GM23248 (cell line): Measurements from ENCODE around the gene GMPR. TPM values are rescaled to one million over a fixed set of nuclear protein-coding genes. Genes with fewer than 3 reads are reported as not detected.

Source experiments
- DNase-seq: peaks from one replicate; pipeline ENCODE4 v3.0.0-alpha.2; 2015
- H2AFZ ChIP-seq: fragments of 200-600 bp; sonication (generic); 2 replicates; pipeline ENCODE4 v1.6.1; 2016; ENCODE audit warnings: antibody characterized with exemption
- H3F3A ChIP-seq: fragments of 200-600 bp; sonication (generic); 2 replicates; pipeline ENCODE4 v1.6.1; 2016; ENCODE audit warnings: mild to moderate bottlenecking, antibody characterized with exemption, mixed run types; ENCODE audit not compliant: insufficient read depth
- H3K27ac ChIP-seq: fragments of 200-600 bp; sonication (generic); 2 replicates; pipeline ENCODE4 v1.5.1; 2016; ENCODE audit warnings: mild to moderate bottlenecking
- H3K27me3 ChIP-seq: fragments of 200-600 bp; sonication (generic); replicated peaks from 2 replicates; pipeline ENCODE4 v1.6.1; 2016; ENCODE audit warnings: mild to moderate bottlenecking; ENCODE audit not compliant: insufficient read depth
- H3K36me3 ChIP-seq: fragments of 200-600 bp; sonication (generic); 2 replicates; pipeline ENCODE4 v1.6.1; 2016; ENCODE audit warnings: low read depth, mild to moderate bottlenecking
- H3K4me1 ChIP-seq: fragments of 200-600 bp; sonication (generic); 2 replicates; pipeline ENCODE4 v1.6.1; 2016; ENCODE audit warnings: mild to moderate bottlenecking; ENCODE audit not compliant: insufficient read depth
- H3K4me2 ChIP-seq: fragments of 200-600 bp; sonication (generic); one replicate; pipeline ENCODE4 v1.6.1; 2016; ENCODE audit warnings: mild to moderate bottlenecking; ENCODE audit not compliant: unreplicated experiment
- H3K4me3 ChIP-seq: fragments of 200-600 bp; sonication (generic); 2 replicates; pipeline ENCODE4 v1.5.1; 2016; ENCODE audit warnings: mild to moderate bottlenecking
- H3K79me2 ChIP-seq: fragments of 200-600 bp; sonication (generic); 2 replicates; pipeline ENCODE4 v1.6.1; 2016; ENCODE audit warnings: mild to moderate bottlenecking; ENCODE audit not compliant: insufficient read depth
- H3K9ac ChIP-seq: fragments of 200-600 bp; sonication (generic); 2 replicates; pipeline ENCODE4 v1.6.1; 2016; ENCODE audit warnings: mild to moderate bottlenecking
- H3K9me2 ChIP-seq: fragments of 200-600 bp; sonication (generic); 2 replicates; pipeline ENCODE4 v1.6.1; 2016; ENCODE audit warnings: mixed run types, mild to moderate bottlenecking, moderate library complexity; ENCODE audit not compliant: insufficient read depth
- H3K9me3 ChIP-seq: fragments of 200-600 bp; sonication (generic); one replicate; pipeline ENCODE4 v1.6.1; 2017; ENCODE audit warnings: low read depth
- H4K20me1 ChIP-seq: fragments of 200-600 bp; sonication (generic); 2 replicates; pipeline ENCODE4 v1.6.0; 2016; ENCODE audit not compliant: insufficient read depth
- EZH2 ChIP-seq: fragments of 200-600 bp; sonication (generic); IDR thresholded peaks from 2 replicates; pipeline ENCODE4 v1.6.1; 2018; ENCODE audit warnings: antibody characterized with exemption, mild to moderate bottlenecking; ENCODE audit not compliant: insufficient read depth, poor library complexity, severe bottlenecking
- EZH2phosphoT487 ChIP-seq: fragments of 200-600 bp; sonication (generic); IDR thresholded peaks from 2 replicates; pipeline ENCODE4 v1.6.1; 2018; ENCODE audit warnings: antibody characterized with exemption, moderate library complexity, mild to moderate bottlenecking, low read depth; ENCODE audit not compliant: insufficient read depth
- WGBS, 2 experiments: methylation state at CpG; one replicate each; pipeline ENCODE4 v1.1.6; 2015 to 2017; ENCODE audit warnings: low lambda C conversion rate in 2 of 2, low coverage in 1 of 2; ENCODE audit errors: missing lambda C conversion rate in 2 of 2; 5-methylcytosine and 5-hydroxymethylcytosine counted together
- in situ Hi-C: fragments of 300-500 bp; cut with MboI; formaldehyde crosslinking; loops from 2 replicates; pipeline ENCODE4 v1.15.0; 2020
- polyA plus RNA-seq: library from polyadenylated mRNA; unstranded; fragments of >200 nt; fragmentation: Nextera tagmentation; extraction: Ambion mirVana; gene quantifications from 2 replicates; pipeline ENCODE4 v1.2.1, GENCODE V29; 2016
- total RNA-seq: library from RNA; depleted of rRNA; stranded (reverse); fragments of >200 nt; shearing (Covaris generic); gene quantifications from 2 replicates; pipeline ENCODE4 v1.2.3, GENCODE V29; 2014

The GMPR gene
- total and polyA plus RNA-seq, 2 experiments from 2014 or later: 2.2 to 2.3 TPM

DNA sequence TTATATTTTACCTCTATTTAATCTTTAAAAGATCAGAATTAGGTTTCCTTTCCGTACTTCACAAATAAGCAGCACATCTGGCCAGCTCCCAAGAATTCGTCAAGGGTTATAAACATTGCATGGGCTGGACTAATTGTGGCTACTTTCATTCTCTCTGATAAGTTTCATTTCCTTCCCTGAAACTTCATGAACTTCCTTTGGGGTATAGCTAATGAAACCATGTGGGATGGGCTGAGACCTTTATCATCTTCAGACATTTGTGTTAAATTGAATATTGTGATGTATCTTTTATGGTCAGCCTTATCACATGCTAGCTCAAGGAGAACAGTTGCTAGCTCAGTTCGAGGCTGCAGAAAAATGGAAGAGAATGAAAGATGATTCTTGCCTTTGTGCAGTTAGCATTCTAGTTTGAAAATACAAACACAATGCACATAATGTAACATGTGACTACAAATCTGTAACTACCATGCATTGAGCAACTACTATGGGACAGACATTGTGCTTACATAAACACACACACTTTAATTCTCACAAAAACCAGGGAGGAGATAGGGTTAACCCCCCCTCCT is 1.7 kb upstream of the GMPR start:
- H3K4me2 ChIP-seq: peak overlapping the region; percentile 89
- H2AFZ ChIP-seq: peak overlapping the region; percentile 68
- in situ Hi-C loops: no loop called here
- DNase-seq: peak; percentile 68
- no peaks in the 10 kb centered on the region for H3K27me3 ChIP-seq
- no peaks in the 10 kb centered on the region for H3K4me1 ChIP-seq
- 0 out of 2 replicates have a peak overlapping the region, but pooled peaks have one; percentile 7 for H3K27ac ChIP-seq
- TF ChIP-seq EZH2phosphoT487 (no peak), EZH2 (no peak)
- 0 to 4% methylated on average over 3 of the region's 3 CpGs for WGBS, 2 experiments
- 0 out of 2 replicates have a peak overlapping the region, but pooled peaks have one; percentile 28 for H3K9ac ChIP-seq
- no peaks in the 10 kb centered on the region for H3K9me2 ChIP-seq
- H3K79me2 ChIP-seq: no peaks in the 10 kb centered on the region
- H3K4me3 ChIP-seq: peak overlapping the region; percentile 56
- H3K36me3 ChIP-seq: no peaks in the 10 kb centered on the region
- no peaks in the 10 kb centered on the region for H3K9me3 ChIP-seq
- H4K20me1 ChIP-seq: no peaks in the 10 kb centered on the region
- peaks cover 13% of the 10 kb centered on the region; the same call in 1 of the 2 replicates for H3F3A ChIP-seq

DNA sequence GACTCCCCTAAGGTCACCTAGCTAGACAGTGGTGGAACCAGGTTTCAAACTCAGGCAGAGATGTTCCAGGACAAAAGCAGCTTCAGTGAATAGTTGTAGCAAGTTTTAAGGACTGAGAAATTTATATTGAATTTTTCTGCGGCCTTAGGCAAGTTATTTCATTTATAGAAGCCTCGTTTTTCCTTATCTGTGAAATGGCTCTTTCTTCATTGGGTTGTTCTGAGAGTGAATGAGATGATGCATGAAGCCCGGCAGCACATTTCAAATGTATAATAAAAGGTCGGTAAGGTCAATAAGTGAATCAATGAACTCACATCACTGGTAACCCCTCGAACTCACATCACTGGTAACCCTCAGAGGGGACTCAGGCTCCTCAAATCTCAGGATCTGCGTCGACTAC is 1.1 kb upstream of the GMPR start:
- no peak overlapping the region for H2AFZ ChIP-seq
- H3K9me3 ChIP-seq: no peaks in the 10 kb centered on the region
- no peaks in the 10 kb centered on the region for H3K36me3 ChIP-seq
- H3K9me2 ChIP-seq: no peaks in the 10 kb centered on the region
- H3K27me3 ChIP-seq: no peaks in the 10 kb centered on the region
- DNase-seq: no peak
- no peaks in the 10 kb centered on the region for H3K4me1 ChIP-seq
- H4K20me1 ChIP-seq: no peaks in the 10 kb centered on the region
- TF ChIP-seq EZH2 (no peak), EZH2phosphoT487 (no peak)
- 95 to 96% methylated on average over 7 of the region's 7 CpGs for WGBS, 2 experiments
- H3K9ac ChIP-seq: no peak overlapping the region
- H3K4me3 ChIP-seq: peak overlapping the region; percentile 56; the same call in 1 of the 2 replicates
- H3K79me2 ChIP-seq: no peaks in the 10 kb centered on the region
- H3K4me2 ChIP-seq: peak overlapping the region; percentile 89
- H3F3A ChIP-seq: peaks cover 13% of the 10 kb centered on the region; the same call in 1 of the 2 replicates
- in situ Hi-C loops: no loop called here
- H3K27ac ChIP-seq: no peak overlapping the region

DNA sequence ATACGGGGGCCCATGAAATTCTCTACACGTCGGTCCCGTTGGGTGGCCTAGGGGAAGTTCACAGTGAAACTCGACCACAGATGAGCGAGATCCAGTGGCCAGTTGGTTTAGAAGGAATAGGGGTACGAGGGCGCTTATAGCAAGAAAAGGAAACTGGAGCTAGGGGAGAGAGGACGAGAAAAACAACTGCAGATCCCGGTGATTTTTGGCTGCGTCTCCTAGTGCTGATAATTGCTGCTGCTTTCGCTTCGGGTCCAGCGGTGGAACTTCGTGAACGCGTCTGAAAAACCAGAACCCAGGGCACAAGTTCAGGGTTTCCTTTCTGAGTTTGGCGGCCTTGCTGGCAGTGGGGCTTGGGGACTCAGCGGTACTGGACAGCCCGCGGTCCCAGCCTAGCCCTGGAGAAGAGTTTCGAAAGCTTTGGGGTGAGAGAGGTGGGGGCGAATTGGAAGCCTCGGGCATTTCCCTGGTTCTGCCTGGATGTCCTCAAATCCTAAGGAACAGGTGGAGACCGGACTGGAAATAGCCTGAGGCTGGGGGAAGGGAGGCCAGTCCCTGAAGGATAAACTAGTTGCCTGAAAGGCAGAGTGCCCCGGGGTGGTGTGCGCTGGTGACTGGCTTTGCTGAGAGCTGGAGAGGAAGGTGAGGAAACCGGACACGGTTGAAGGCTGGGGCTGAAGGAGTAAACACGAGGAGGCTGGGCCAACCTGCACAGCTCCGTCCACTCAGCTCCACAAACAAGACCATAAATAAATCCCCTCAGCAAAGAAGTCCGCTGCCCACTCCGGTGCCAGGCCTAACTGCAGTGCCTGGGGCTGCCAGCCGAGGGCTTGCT is 793 bp downstream of the GMPR start:
- Histone ChIP-seq H3K27ac (no peak overlapping the region), H3K4me3 (peak overlapping the region; percentile 70), H3K4me2 (peak overlapping the region; percentile 87), H3K4me1 (no peaks in the 10 kb centered on the region), H3K9me2 (no peaks in the 10 kb centered on the region), H3K9me3 (no peaks in the 10 kb centered on the region), H3F3A (peaks cover 13% of the 10 kb centered on the region; the same call in 1 of the 2 replicates), H2AFZ (peak overlapping the region; percentile 83), H3K79me2 (no peaks in the 10 kb centered on the region), H3K9ac (peak overlapping the region; percentile 21), H3K27me3 (no peaks in the 10 kb centered on the region), H3K36me3 (no peaks in the 10 kb centered on the region), H4K20me1 (no peaks in the 10 kb centered on the region)
- WGBS, 2 experiments: 14 to 15% methylated on average over 34 of the region's 34 CpGs
- no peak for TF ChIP-seq EZH2
- no peak for TF ChIP-seq EZH2phosphoT487
- peak; percentile 65 for DNase-seq
- in situ Hi-C loops: no loop called here

DNA sequence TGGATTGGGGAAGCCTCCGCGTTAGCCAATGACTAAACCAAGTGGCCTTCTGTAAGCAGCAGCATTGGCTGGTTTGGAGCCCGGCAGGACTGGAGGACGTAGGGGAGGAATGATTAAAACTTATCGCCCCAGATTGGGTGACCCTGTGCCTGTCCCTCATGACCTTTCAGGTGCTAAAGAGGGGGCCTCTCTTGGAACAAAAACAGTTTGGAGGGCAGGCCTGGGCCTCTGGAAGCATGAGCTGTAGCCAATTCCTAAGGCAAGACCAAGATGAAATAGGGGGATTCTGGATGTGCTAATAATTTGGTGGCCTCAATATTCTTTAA is 1.4 kb downstream of the GMPR start:
- WGBS, 2 experiments: 42 to 53% methylated on average over 5 of the region's 5 CpGs
- H3K9me2 ChIP-seq: no peaks in the 10 kb centered on the region
- in situ Hi-C loops: no loop called here
- H4K20me1 ChIP-seq: no peaks in the 10 kb centered on the region
- H2AFZ ChIP-seq: peak overlapping the region; percentile 83
- H3K9ac ChIP-seq: no peak overlapping the region
- 0 out of 2 replicates have a peak overlapping the region, but pooled peaks have one; percentile 70 for H3K4me3 ChIP-seq
- H3K79me2 ChIP-seq: no peaks in the 10 kb centered on the region
- TF ChIP-seq EZH2phosphoT487 (no peak), EZH2 (no peak)
- peak; percentile 82 for DNase-seq
- no peak overlapping the region for H3K27ac ChIP-seq
- H3K4me2 ChIP-seq: peak overlapping the region; percentile 87
- H3K36me3 ChIP-seq: no peaks in the 10 kb centered on the region
- H3K27me3 ChIP-seq: no peaks in the 10 kb centered on the region
- peaks cover 13% of the 10 kb centered on the region; the same call in 1 of the 2 replicates for H3F3A ChIP-seq
- no peaks in the 10 kb centered on the region for H3K9me3 ChIP-seq
- no peaks in the 10 kb centered on the region for H3K4me1 ChIP-seq
